Epithelial cell of prostate (primary cell): Measurements from ENCODE around the gene LY6G6D.

Experiments
- DNase-seq: peaks from one replicate; pipeline ENCODE4 v3.0.0-alpha.2; 2011; ENCODE audit warnings: low read depth, low spot score
- H3K27ac ChIP-seq: fragments of 450-650 bp; 2 replicates; pipeline ENCODE4 v1.5.1; 2017; ENCODE audit warnings: mild to moderate bottlenecking

The LY6G6D gene

GRCh38 chr6:31760790-31761189, 45.6 kb downstream of the LY6G6D start:
- H3K27ac ChIP-seq, result no peak overlapping the region
- no peak for DNase-seq

- H3K27ac ChIP-seq, result no peak overlapping the region
- DNase-seq, result no peak
These were observed 46.2 kb downstream of the LY6G6D start for GRCh38 chr6:31761343-31761742.

- H3K27ac ChIP-seq, result no peak within 1 kb of the TSS
- no peak for DNase-seq
These were observed 47.2 kb downstream of the LY6G6D start, which contains the start of gene SAPCD1 for GRCh38 chr6:31762356-31762755. Gene SAPCD1, plus strand, starts transcription at chr6:31762656. Its CDS starts 399 bp downstream, at chr6:31763055.

- DNase-seq, result no peak
- H3K27ac ChIP-seq, result no peak overlapping the region
These were observed 47.9 kb downstream of the LY6G6D start for GRCh38 chr6:31762878-31763618.

GRCh38 chr6:31763619-31763940, 48.4 kb downstream of the LY6G6D start:
- no peak overlapping the region for H3K27ac ChIP-seq
- DNase-seq, result no peak

GRCh38 chr6:31764198-31764597, 49.0 kb downstream of the LY6G6D start:
- no peak for DNase-seq
- H3K27ac ChIP-seq, result no peak overlapping the region

GRCh38 chr6:31765559-31765909, 50.4 kb downstream of the LY6G6D start:
- H3K27ac ChIP-seq, result no peak overlapping the region

GRCh38 chr6:31765910-31766794, 51.0 kb downstream of the LY6G6D start:
- no peak for DNase-seq
- no peak overlapping the region for H3K27ac ChIP-seq

More at GRCh38 chr6:31765559-31765909, 50.4 kb downstream of the LY6G6D start:
- no peak for DNase-seq

- no peak for DNase-seq
- H3K27ac ChIP-seq, result no peak overlapping the region
These were observed 52.0 kb downstream of the LY6G6D start for GRCh38 chr6:31767096-31767645.
